MCF 10A (cell line): ENCODE data around the gene CASKIN1. TPM values are rescaled to one million over a fixed set of nuclear protein-coding genes. Genes with fewer than 3 reads are reported as not detected.
A peak's percentile ranks its signal among the peaks of the same experiment; 100 is the strongest.

Experiments
- BruUV-seq: library from RNA; stranded (reverse); fragments of 400-500 nt; replicated peaks from 2 replicates; lab custom pipeline; 2021; lab: Mats Ljungman, UMichigan
- CTCF ChIA-PET: fragments of 300-600 bp; sonication (Branson Sonifier 250); formaldehyde crosslinking; extraction: SDS; loops from one replicate; lab custom pipeline; 2021; ENCODE audit warnings: antibody characterized with exemption, inconsistent platforms; lab: Yijun Ruan, JAX
- POLR2A ChIA-PET: fragments of 300-600, 350-650 bp; sonication (Branson Sonifier 250); formaldehyde crosslinking; extraction: SDS; loops from one replicate; lab custom pipeline; 2020; ENCODE audit warnings: antibody characterized with exemption, inconsistent platforms; lab: Yijun Ruan, JAX
- DNase-seq: peaks from one replicate; pipeline ENCODE4 v3.0.0-alpha.2; 2018; ENCODE audit not compliant: unreplicated experiment
- H3K27ac Mint-ChIP-seq: one replicate; pipeline ENCODE4 v1.8.0; 2022; ENCODE audit warnings: mild to moderate bottlenecking, low read depth, mixed read lengths; ENCODE audit not compliant: unreplicated experiment
- H3K27me3 Mint-ChIP-seq: one replicate; pipeline ENCODE4 v1.8.0; 2022; ENCODE audit warnings: mixed read lengths; ENCODE audit not compliant: insufficient read depth, unreplicated experiment
- H3K36me3 Mint-ChIP-seq: one replicate; pipeline ENCODE4 v1.8.0; 2022; ENCODE audit warnings: mild to moderate bottlenecking, moderate library complexity, mixed read lengths; ENCODE audit not compliant: insufficient read depth, unreplicated experiment
- H3K4me1 Mint-ChIP-seq: one replicate; pipeline ENCODE4 v1.8.0; 2022; ENCODE audit warnings: mixed read lengths; ENCODE audit not compliant: insufficient read depth, unreplicated experiment
- H3K4me3 Mint-ChIP-seq: one replicate; pipeline ENCODE4 v1.8.0; 2022; ENCODE audit warnings: mild to moderate bottlenecking, moderate library complexity, mixed read lengths; ENCODE audit not compliant: unreplicated experiment
- H3K9me3 Mint-ChIP-seq: one replicate; pipeline ENCODE4 v1.8.0; 2022; ENCODE audit warnings: mixed read lengths; ENCODE audit not compliant: unreplicated experiment
- CTCF ChIP-seq: fragments of 200-600 bp; IDR thresholded peaks from one replicate; pipeline ENCODE4 v1.8.0; 2022; ENCODE audit warnings: antibody characterized with exemption, mild to moderate bottlenecking; ENCODE audit not compliant: unreplicated experiment
- intact Hi-C: fragments of 100-400 bp; cut with micrococcal nuclease; formaldehyde crosslinking; loops from 2 replicates; pipeline ENCODE4 v1.14.1; 2022
- total RNA-seq: library from RNA; stranded (reverse); gene quantifications from 2 replicates; pipeline ENCODE4 v1.2.3, GENCODE V29; 2022

The CASKIN1 gene
- total RNA-seq, 1 experiment from 2014 or later: 0.14 TPM

GRCh38 chr16:2199095-2199494 lies 2.7 kb upstream of the CASKIN1 start:
- Mint-ChIP-seq H3K4me1 (no peaks in the 10 kb centered on the region), H3K9me3 (no peaks in the 10 kb centered on the region), H3K27me3 (no peaks in the 10 kb centered on the region), H3K27ac (no peak overlapping the region), H3K36me3 (no peaks in the 10 kb centered on the region), H3K4me3 (no peak overlapping the region)
- TF ChIP-seq CTCF: no peak
- ChIA-PET CTCF (no interaction called here), POLR2A (interaction anchor here (1.0 to 1.4 kb wide), 2 partner anchors 38 to 48 kb away, joined by 3 to 4 read pairs; no protein-coding TSS in a partner anchor)
- BruUV-seq: no TSS peak
- no peak for DNase-seq
- intact Hi-C loops: no loop called here

- Mint-ChIP-seq H3K4me3 (no peak overlapping the region), H3K36me3 (no peaks in the 10 kb centered on the region), H3K27ac (no peak overlapping the region), H3K9me3 (no peaks in the 10 kb centered on the region), H3K27me3 (no peaks in the 10 kb centered on the region), H3K4me1 (no peaks in the 10 kb centered on the region)
- POLR2A ChIA-PET: interaction anchor here (0.7 to 1.0 kb wide), 2 partner anchors 47 to 52 kb away, joined by 3 to 4 read pairs; no protein-coding TSS in a partner anchor
- CTCF ChIA-PET: no interaction called here
- no TSS peak for BruUV-seq
- no peak for TF ChIP-seq CTCF
- DNase-seq: no peak
- intact Hi-C loops: no loop called here
These were observed 1.9 kb upstream of the CASKIN1 start for GRCh38 chr16:2198283-2198682.

GRCh38 chr16:2197765-2198164 lies 1.4 kb upstream of the CASKIN1 start:
- DNase-seq: no peak
- Mint-ChIP-seq H3K27ac (no peak overlapping the region), H3K27me3 (no peaks in the 10 kb centered on the region), H3K36me3 (no peaks in the 10 kb centered on the region), H3K4me3 (no peak overlapping the region), H3K4me1 (no peaks in the 10 kb centered on the region), H3K9me3 (no peaks in the 10 kb centered on the region)
- TF ChIP-seq CTCF: no peak
- ChIA-PET POLR2A (interaction anchor here (0.7 to 1.6 kb wide), 3 partner anchors 17 to 53 kb away, joined by 3 to 4 read pairs (median 3); partner anchors contain the start of gene PGP), CTCF (interaction anchor here (0.7 kb wide), 1 partner anchor 303 kb away, joined by 4 read pairs; no protein-coding TSS in a partner anchor)
- intact Hi-C loops: no loop called here
- BruUV-seq: no TSS peak

- Mint-ChIP-seq H3K4me3 (peak overlapping the region; percentile 33), H3K4me1 (no peaks in the 10 kb centered on the region), H3K27me3 (no peaks in the 10 kb centered on the region), H3K27ac (no peak overlapping the region), H3K9me3 (no peaks in the 10 kb centered on the region), H3K36me3 (no peaks in the 10 kb centered on the region)
- ChIA-PET POLR2A (interaction anchor here (1.2 to 1.6 kb wide), 2 partner anchors 18 to 42 kb away, joined by 3 to 6 read pairs; partner anchors contain the start of genes PGP and TRAF7), CTCF (interaction anchor here (0.6 to 0.7 kb wide), 2 partner anchors 304 to 484 kb away, joined by 4 read pairs; no protein-coding TSS in a partner anchor)
- no peak for TF ChIP-seq CTCF
- no peak for DNase-seq
- intact Hi-C loops: no loop called here
- BruUV-seq: no TSS peak
These were observed 641 bp upstream of the CASKIN1 start for GRCh38 chr16:2196981-2197511.
